CD14-positive monocyte (primary cell): Measurements from ENCODE around the gene CYP2W1. TPM values are rescaled to one million over a fixed set of nuclear protein-coding genes. Genes with fewer than 3 reads are reported as not detected.

Experiments
- DNase-seq, 3 donors: peaks; one replicate each; pipeline ENCODE4 v3.0.0-alpha.2; 2011 to 2022
- H2AFZ ChIP-seq: 2 replicates; pipeline ENCODE4 v1.6.0; 2012; ENCODE audit warnings: mild to moderate bottlenecking, low read depth, low read length, inconsistent platforms; ENCODE audit not compliant: insufficient read depth, poor library complexity, severe bottlenecking
- H3K27ac ChIP-seq, 2 donors: 1 replicate in 1 of 2; 2 replicates in 1 of 2; pipeline ENCODE4 v1.5.1; 2012 to 2013; ENCODE audit warnings: low read length in 2 of 2, control low read depth in 1 of 2, inconsistent platforms in 1 of 2, low read depth in 1 of 2, mild to moderate bottlenecking in 1 of 2
- H3K27me3 ChIP-seq, 2 donors: one replicate each; pipeline versions ENCODE4 v1.6.0 to v1.6.1; 2011 to 2013; ENCODE audit warnings: low read length in 2 of 2; ENCODE audit not compliant: control insufficient read depth in 2 of 2, insufficient read depth in 2 of 2
- H3K36me3 ChIP-seq, 2 donors: replicated peaks in 1 of 2; 1 replicate in 1 of 2; 2 replicates in 1 of 2; pipeline versions ENCODE4 v1.5.1 to v1.6.1; 2012 to 2013; ENCODE audit warnings: low read length in 2 of 2, control low read depth in 1 of 2, inconsistent platforms in 1 of 2, mild to moderate bottlenecking in 1 of 2; ENCODE audit not compliant: insufficient read depth in 2 of 2, control insufficient read depth in 1 of 2
- H3K4me1 ChIP-seq, 2 donors: 1 replicate in 1 of 2; 2 replicates in 1 of 2; pipeline versions ENCODE4 v1.5.1 to v1.6.1; 2012 to 2013; ENCODE audit warnings: low read length in 2 of 2, control low read depth in 1 of 2, inconsistent platforms in 1 of 2, mild to moderate bottlenecking in 1 of 2, moderate library complexity in 1 of 2; ENCODE audit not compliant: insufficient read depth in 2 of 2, control insufficient read depth in 1 of 2
- H3K4me2 ChIP-seq: replicated peaks from 2 replicates; pipeline ENCODE3; 2012; ENCODE audit warnings: low read length, moderate library complexity, mild to moderate bottlenecking; ENCODE audit not compliant: poor library complexity, severe bottlenecking; ENCODE audit errors: extremely low read depth
- H3K4me3 ChIP-seq, 3 experiments: fragments of 200-600 bp in 1 of 3; sonication (generic) in 1 of 3; replicated peaks in 1 of 3; 1 replicate in 2 of 3; 2 replicates in 1 of 3; pipeline ENCODE4 v1.5.1; 2011 to 2013; ENCODE audit warnings: low read length in 3 of 3, mild to moderate bottlenecking in 3 of 3, control low read depth in 2 of 3, low read depth in 2 of 3, inconsistent platforms in 1 of 3, moderate library complexity in 1 of 3
- H3K79me2 ChIP-seq: 2 replicates; pipeline ENCODE4 v1.6.0; 2012; ENCODE audit warnings: mild to moderate bottlenecking, control low read depth, inconsistent platforms, low read length, moderate library complexity; ENCODE audit not compliant: insufficient read depth
- H3K9ac ChIP-seq: 2 replicates; pipeline ENCODE4 v1.6.0; 2017; ENCODE audit warnings: low read length, mild to moderate bottlenecking; ENCODE audit not compliant: insufficient read depth, poor library complexity, severe bottlenecking
- H3K9me3 ChIP-seq, 2 donors: replicated peaks in 1 of 2; 1 replicate in 1 of 2; 2 replicates in 1 of 2; pipeline versions ENCODE4 v1.5.1 to v1.6.1; 2012 to 2013; ENCODE audit warnings: low read length in 2 of 2, control low read depth in 1 of 2; ENCODE audit not compliant: control insufficient read depth in 1 of 2, insufficient read depth in 1 of 2
- H4K20me1 ChIP-seq: 2 replicates; pipeline ENCODE4 v1.6.0; 2012; ENCODE audit warnings: mild to moderate bottlenecking, low read length, control low read depth, moderate library complexity; ENCODE audit not compliant: insufficient read depth
- H3K27ac Mint-ChIP-seq, 7 donors: one replicate each; pipeline ENCODE4 v1.8.0; 2020; ENCODE audit warnings: mild to moderate bottlenecking in 7 of 7, mixed read lengths in 7 of 7, moderate library complexity in 6 of 7, inconsistent platforms in 2 of 7
- H3K27me3 Mint-ChIP-seq, 3 donors: one replicate each; pipeline ENCODE4 v1.8.0; 2021 to 2022; ENCODE audit warnings: low read depth in 3 of 3, mild to moderate bottlenecking in 3 of 3, mixed read lengths in 3 of 3, moderate library complexity in 3 of 3, inconsistent platforms in 1 of 3
- H3K36me3 Mint-ChIP-seq, 2 donors: one replicate each; pipeline ENCODE4 v1.8.0; 2020; ENCODE audit warnings: mixed read lengths in 2 of 2, inconsistent platforms in 1 of 2, mild to moderate bottlenecking in 1 of 2
- H3K4me1 Mint-ChIP-seq: one replicate; pipeline ENCODE4 v1.8.0; 2020; ENCODE audit warnings: mild to moderate bottlenecking, mixed read lengths
- H3K4me3 Mint-ChIP-seq, 2 donors: one replicate each; pipeline ENCODE4 v1.8.0; 2020; ENCODE audit warnings: mild to moderate bottlenecking in 2 of 2, mixed read lengths in 2 of 2, moderate library complexity in 1 of 2
- H3K9me3 Mint-ChIP-seq, 7 donors: one replicate each; pipeline ENCODE4 v1.8.0; 2020 to 2022; ENCODE audit warnings: mixed read lengths in 7 of 7, mild to moderate bottlenecking in 6 of 7, moderate library complexity in 6 of 7, inconsistent platforms in 2 of 7
- WGBS: methylation state at CpG from one replicate; pipeline ENCODE4 v1.1.5; 2013; ENCODE audit warnings: missing lambda C conversion rate; ENCODE audit not compliant: insufficient coverage; 5-methylcytosine and 5-hydroxymethylcytosine counted together
- intact Hi-C, 2 donors: fragments of 100-400 bp; cut with micrococcal nuclease; formaldehyde crosslinking; loops; one replicate each; pipeline versions ENCODE4 v1.15.0 to v1.15.1; 2023
- polyA plus RNA-seq, 3 donors: library from polyadenylated mRNA; depleted of rRNA in 1 of 3; unstranded in 2 of 3; stranded (reverse) in 1 of 3; fragments of 300-500 nt in 2 of 3; fragments of >200 nt in 1 of 3; fragmentation: Illumina TruSeq in 2 of 3; gene quantifications; 1 replicate in 2 of 3; 2 replicates in 1 of 3; pipeline ENCODE4 v1.2.3, GENCODE V29; 2012 to 2021
- TF ChIP-seq, protein P1 (sequence below): fragments of 200-600 bp; IDR thresholded peaks from one replicate; pipeline ENCODE4 v1.8.0; 2022; ENCODE audit warnings: antibody characterized with exemption, mild to moderate bottlenecking

Gene CYP2W1
- polyA plus RNA-seq, 3 donors, result not detected

DNA sequence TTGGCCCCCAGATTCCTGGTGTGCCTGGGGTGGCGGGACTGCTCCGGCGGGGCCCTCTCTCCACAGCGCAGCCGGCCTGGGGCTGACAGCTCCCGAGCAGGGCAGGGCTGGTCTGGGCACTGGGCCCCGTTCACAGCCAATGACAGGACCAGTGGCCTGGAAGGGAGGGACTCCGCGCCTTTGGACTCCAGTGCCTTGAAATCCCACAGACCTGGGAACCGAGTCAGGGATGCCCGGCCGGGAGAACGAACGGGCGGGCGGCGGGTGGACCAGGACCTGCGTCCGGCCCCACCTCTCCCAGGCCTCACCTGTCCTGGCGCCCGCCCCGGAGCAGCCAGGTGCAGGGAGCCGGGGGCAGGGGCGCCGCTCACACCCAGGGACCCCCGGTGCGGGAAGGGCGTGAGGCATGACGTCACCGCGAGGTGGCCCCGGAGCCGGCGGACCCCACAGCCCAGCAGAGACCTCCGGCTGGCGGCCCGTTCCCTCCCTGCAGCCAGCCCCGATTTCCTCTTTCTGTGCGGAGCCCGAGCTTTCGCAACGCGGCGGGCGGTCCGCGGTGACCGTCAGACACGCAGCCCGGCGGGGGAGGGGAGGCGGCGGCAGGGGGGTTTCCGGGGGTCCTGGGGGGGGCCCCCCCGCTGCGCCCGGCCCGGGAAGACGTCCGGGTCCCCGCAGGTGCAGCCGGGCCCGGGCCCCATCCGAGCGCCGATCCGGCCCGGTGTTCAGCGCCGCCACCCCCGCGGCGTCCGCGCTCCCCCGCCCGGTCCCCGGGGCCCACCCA is 29.2 kb upstream of the CYP2W1 start:
- peaks cover 19 to 36% of the 10 kb centered on the region in 2 donors for H3K36me3 Mint-ChIP-seq
- H3K27me3 Mint-ChIP-seq, result peaks cover 0 to 2% (median 0%) of the 10 kb centered on the region in 3 donors
- TF ChIP-seq, protein P1, sequence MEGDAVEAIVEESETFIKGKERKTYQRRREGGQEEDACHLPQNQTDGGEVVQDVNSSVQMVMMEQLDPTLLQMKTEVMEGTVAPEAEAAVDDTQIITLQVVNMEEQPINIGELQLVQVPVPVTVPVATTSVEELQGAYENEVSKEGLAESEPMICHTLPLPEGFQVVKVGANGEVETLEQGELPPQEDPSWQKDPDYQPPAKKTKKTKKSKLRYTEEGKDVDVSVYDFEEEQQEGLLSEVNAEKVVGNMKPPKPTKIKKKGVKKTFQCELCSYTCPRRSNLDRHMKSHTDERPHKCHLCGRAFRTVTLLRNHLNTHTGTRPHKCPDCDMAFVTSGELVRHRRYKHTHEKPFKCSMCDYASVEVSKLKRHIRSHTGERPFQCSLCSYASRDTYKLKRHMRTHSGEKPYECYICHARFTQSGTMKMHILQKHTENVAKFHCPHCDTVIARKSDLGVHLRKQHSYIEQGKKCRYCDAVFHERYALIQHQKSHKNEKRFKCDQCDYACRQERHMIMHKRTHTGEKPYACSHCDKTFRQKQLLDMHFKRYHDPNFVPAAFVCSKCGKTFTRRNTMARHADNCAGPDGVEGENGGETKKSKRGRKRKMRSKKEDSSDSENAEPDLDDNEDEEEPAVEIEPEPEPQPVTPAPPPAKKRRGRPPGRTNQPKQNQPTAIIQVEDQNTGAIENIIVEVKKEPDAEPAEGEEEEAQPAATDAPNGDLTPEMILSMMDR, result no peak
- Histone ChIP-seq H3K4me3 (peak overlapping the region; percentile 72 to 92 (median 86)), H3K27ac (peak overlapping the region; percentile 80 to 98), H3K36me3 (peaks cover 10 to 12% of the 10 kb centered on the region in 2 donors), H4K20me1 (peaks cover 48% of the 10 kb centered on the region), H3K4me1 (peaks cover 77 to 88% of the 10 kb centered on the region in 2 donors), H3K27me3 (no peaks in the 10 kb centered on the region), H3K9ac (peak overlapping the region; percentile 99), H3K79me2 (peaks cover 59% of the 10 kb centered on the region), H2AFZ (no peak overlapping the region), H3K9me3 (no peaks in the 10 kb centered on the region), H3K4me2 (peak overlapping the region; percentile 85)
- intact Hi-C loops, result loop anchor here (2.0 kb wide), 2 partner anchors 43 to 45 kb away; no protein-coding TSS in a partner anchor
- peak; percentile 82 to 87 (median 85) for DNase-seq
- peak overlapping the region; percentile 70 to 91 (median 86) for H3K27ac Mint-ChIP-seq
- peaks cover 68% of the 10 kb centered on the region for H3K4me1 Mint-ChIP-seq
- 4% methylated on average over 59 of the region's 78 CpGs for WGBS
- no peaks in the 10 kb centered on the region for H3K9me3 Mint-ChIP-seq
- H3K4me3 Mint-ChIP-seq, result peak overlapping the region; percentile 72 to 73

DNA sequence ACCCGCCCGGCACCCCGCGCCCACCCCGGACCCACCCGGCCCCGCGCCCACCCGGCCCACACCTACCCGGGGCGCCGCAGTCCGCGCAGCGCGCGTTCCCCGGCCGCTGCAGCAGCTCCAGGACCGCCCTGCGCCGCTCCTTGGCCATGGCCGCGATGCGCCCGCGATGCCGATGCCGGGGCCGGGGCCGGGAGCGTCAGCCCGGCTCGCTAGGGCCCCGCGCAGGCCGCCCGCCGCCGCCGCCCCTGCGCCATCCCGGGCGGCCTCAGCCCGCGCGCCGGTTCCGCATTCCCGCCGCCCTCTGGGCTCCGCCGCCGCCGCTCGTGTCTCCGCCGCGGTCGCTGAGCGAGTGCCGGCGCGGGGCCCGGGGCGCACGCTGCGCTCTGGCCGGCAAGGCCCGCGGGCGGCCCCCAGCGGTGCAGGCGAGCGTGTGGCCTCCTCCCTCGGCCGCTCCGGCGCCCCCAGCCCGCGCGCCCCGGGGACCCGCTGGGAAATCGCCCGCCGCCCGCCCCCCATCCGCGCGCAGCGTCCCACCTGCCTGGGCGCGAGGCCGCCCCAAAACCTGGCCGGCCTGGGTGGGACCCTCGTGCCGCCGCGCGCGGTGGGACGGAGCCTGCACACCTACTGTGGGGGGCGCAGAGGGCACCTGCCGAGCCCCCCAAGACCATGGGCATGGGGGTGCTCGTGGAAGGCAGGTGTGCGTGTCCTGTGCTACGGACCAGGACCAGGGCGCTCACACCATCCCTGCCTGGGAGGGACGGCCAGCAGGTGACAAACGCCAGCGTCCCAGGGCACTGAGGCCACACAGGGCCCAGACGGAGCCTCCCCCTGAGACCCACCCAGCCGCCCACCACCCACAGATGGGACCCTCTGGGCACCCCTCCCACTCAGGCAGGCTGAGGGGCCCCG is 28.4 kb upstream of the CYP2W1 start, which contains the start of gene ADAP1:
Gene ADAP1 (minus strand): TSS at position 351 of the 909 bp plus-strand sequence. CDS start 203 bp downstream, at position 148.
- 8% methylated on average over 105 of the region's 115 CpGs for WGBS
- H3K27ac Mint-ChIP-seq, result peak within 1 kb of the TSS; percentile 80 to 91 (median 86)

More for the DNA sequence above, 28.4 kb upstream of the CYP2W1 start, which contains the start of gene ADAP1:
- H3K27me3 ChIP-seq, result no peaks in the 10 kb centered on the region
- peaks cover 81 to 90% of the 10 kb centered on the region in 2 donors for H3K4me1 ChIP-seq
- Mint-ChIP-seq H3K9me3 (no peaks in the 10 kb centered on the region), H3K4me3 (peak within 1 kb of the TSS; percentile 72 to 73), H3K4me1 (peaks cover 66% of the 10 kb centered on the region), H3K27me3 (peaks cover 0 to 2% (median 0%) of the 10 kb centered on the region in 3 donors), H3K36me3 (peaks cover 12 to 28% of the 10 kb centered on the region in 2 donors)
- peaks cover 39% of the 10 kb centered on the region for H4K20me1 ChIP-seq
- TF ChIP-seq, protein P1, result peak; percentile 51
- no peaks in the 10 kb centered on the region for H3K9me3 ChIP-seq
- intact Hi-C loops, result loop anchor here (2.0 to 5.0 kb wide), 4 partner anchors 32 to 352 kb away; no protein-coding TSS in a partner anchor
- peak within 1 kb of the TSS; percentile 53 for H2AFZ ChIP-seq
- peak within 1 kb of the TSS; percentile 80 to 98 for H3K27ac ChIP-seq
- peak; percentile 65 to 86 (median 82) for DNase-seq
- peaks cover 4 to 8% of the 10 kb centered on the region in 2 donors for H3K36me3 ChIP-seq
- H3K4me3 ChIP-seq, result peak within 1 kb of the TSS; percentile 72 to 92 (median 86)
- H3K9ac ChIP-seq, result peak within 1 kb of the TSS; percentile 99
- H3K4me2 ChIP-seq, result peak within 1 kb of the TSS; percentile 85
- peaks cover 50% of the 10 kb centered on the region for H3K79me2 ChIP-seq
